HepG2 (cell line): ENCODE measurements around the gene NOL4L. TPM values are rescaled to one million over a fixed set of nuclear protein-coding genes. Genes with fewer than 3 reads are reported as not detected.

Experiments
- ARNTL ChIP-seq: sonication (generic); formaldehyde crosslinking; IDR thresholded peaks from 2 replicates; pipeline ENCODE4 v1.4.0; 2020; ENCODE audit warnings: mild to moderate bottlenecking, missing genetic modification reagents
- EED ChIP-seq: sonication (generic); formaldehyde crosslinking; IDR thresholded peaks from 2 replicates; pipeline ENCODE4 v1.5.0; 2020; ENCODE audit warnings: mild to moderate bottlenecking, missing genetic modification reagents
- FOXC1 ChIP-seq: sonication (generic); formaldehyde crosslinking; IDR thresholded peaks from 2 replicates; pipeline ENCODE4 v1.8.0; 2022; ENCODE audit warnings: mild to moderate bottlenecking, missing genetic modification reagents, borderline replicate concordance
- GMEB1 ChIP-seq: sonication (generic); formaldehyde crosslinking; IDR thresholded peaks from 2 replicates; pipeline ENCODE4 v1.5.1; 2020; ENCODE audit warnings: missing genetic modification reagents, mild to moderate bottlenecking, borderline replicate concordance
- HIC2 ChIP-seq: sonication (generic); formaldehyde crosslinking; IDR thresholded peaks from 2 replicates; pipeline ENCODE4 v1.9.0; 2022; ENCODE audit warnings: low read depth, missing genetic modification reagents
- HNF4G ChIP-seq, 2 experiments: sonication (generic) in 1 of 2; formaldehyde crosslinking in 1 of 2; IDR thresholded peaks; 2 replicates each; pipeline versions ENCODE4 v1.4.0 to v1.6.1; 2011 to 2020; ENCODE audit warnings: borderline replicate concordance in 2 of 2, low read depth in 2 of 2, mild to moderate bottlenecking in 2 of 2, low read length in 1 of 2, missing genetic modification reagents in 1 of 2, moderate library complexity in 1 of 2
- KLF11 ChIP-seq: IDR thresholded peaks from 2 replicates; pipeline ENCODE4 v1.6.1; 2016; ENCODE audit warnings: missing compliant biosample characterization
- MEIS1 ChIP-seq: sonication (generic); formaldehyde crosslinking; IDR thresholded peaks from 2 replicates; pipeline ENCODE4 v1.9.0; 2021; ENCODE audit warnings: mild to moderate bottlenecking, missing genetic modification reagents, moderate library complexity, borderline replicate concordance
- PREB ChIP-seq: sonication (generic); formaldehyde crosslinking; IDR thresholded peaks from 2 replicates; pipeline ENCODE4 v1.4.0; 2020; ENCODE audit warnings: missing genetic modification reagents
- SMYD3 ChIP-seq: sonication (generic); formaldehyde crosslinking; IDR thresholded peaks from 2 replicates; pipeline ENCODE4 v1.8.1; 2023; ENCODE audit warnings: mild to moderate bottlenecking, missing genetic modification reagents
- TEF ChIP-seq: sonication (generic); formaldehyde crosslinking; IDR thresholded peaks from 2 replicates; pipeline ENCODE4 v1.5.0; 2020; ENCODE audit warnings: missing genetic modification reagents
- TRAFD1 ChIP-seq: sonication (generic); formaldehyde crosslinking; IDR thresholded peaks from 2 replicates; pipeline ENCODE4 v1.5.1; 2020; ENCODE audit warnings: missing genetic modification reagents, mild to moderate bottlenecking, borderline replicate concordance
- ZNF331 ChIP-seq: sonication (generic); formaldehyde crosslinking; IDR thresholded peaks from 2 replicates; pipeline ENCODE4 v1.4.0; 2020; ENCODE audit warnings: missing genetic modification reagents
- ZNF614 ChIP-seq: IDR thresholded peaks from 2 replicates; pipeline ENCODE4 v1.6.1; 2018; ENCODE audit warnings: missing biosample characterization, missing genetic modification reagents, inconsistent platforms, borderline replicate concordance
- ZNF674 ChIP-seq: sonication (generic); formaldehyde crosslinking; IDR thresholded peaks from 2 replicates; pipeline ENCODE4 v1.5.0; 2020; ENCODE audit warnings: low read depth, mild to moderate bottlenecking, missing genetic modification reagents
- ZNF709 ChIP-seq: sonication (generic); formaldehyde crosslinking; IDR thresholded peaks from 2 replicates; pipeline ENCODE4 v1.5.0; 2020; ENCODE audit warnings: mild to moderate bottlenecking, missing genetic modification reagents
- ZNF746 ChIP-seq: sonication (generic); formaldehyde crosslinking; IDR thresholded peaks from 2 replicates; pipeline ENCODE4 v1.8.0; 2022; ENCODE audit warnings: mild to moderate bottlenecking, missing genetic modification reagents
- ZSCAN21 ChIP-seq: sonication (generic); formaldehyde crosslinking; IDR thresholded peaks from 2 replicates; pipeline ENCODE4 v1.8.0; 2022; ENCODE audit warnings: mild to moderate bottlenecking, missing genetic modification reagents, moderate library complexity, borderline replicate concordance
- polyA plus RNA-seq, 8 experiments: library from polyadenylated mRNA; depleted of rRNA in 3 of 8; stranded (reverse) in 7 of 8; unstranded in 1 of 8; fragments of >200 nt; fragmentation: Illumina TruSeq in 4 of 8; extraction: Trizol in 4 of 8; gene quantifications; 2 replicates each; pipeline versions ENCODE4 v1.2.1 to v1.2.3, GENCODE V29; 2011 to 2016; ENCODE audit warnings: low read depth in 4 of 8, missing spikeins in 1 of 8, mixed read lengths in 1 of 8; ENCODE audit not compliant: insufficient read depth in 1 of 8
- total RNA-seq, 5 experiments: library from RNA; depleted of rRNA; stranded (reverse); fragments of >200 nt; fragmentation: Illumina TruSeq; extraction: Trizol; gene quantifications; 2 replicates each; pipeline ENCODE4 v1.2.3, GENCODE V29; 2016; ENCODE audit warnings: low read depth in 1 of 5

NOL4L gene
- total and polyA plus RNA-seq, 2 of the 13 experiments (the other 11 are each of a cell fraction or from before 2014, with no cell fraction given) = 16.6 to 35.4 TPM

- TF ChIP-seq PREB (CRISPR knock-in tag) = no peak
- no peak for TF ChIP-seq SMYD3 (CRISPR knock-in tag)
- TF ChIP-seq HIC2 (CRISPR knock-in tag) = peak; percentile 37
- TF ChIP-seq TEF (CRISPR knock-in tag) = no peak
- peak; percentile 47; the same call in 1 of the 2 replicates for TF ChIP-seq ARNTL
- TF ChIP-seq GMEB1 = 0 out of 2 replicates have a peak, but pooled peaks have one; percentile 42
- no peak for TF ChIP-seq ZNF674 (CRISPR knock-in tag)
- peak; percentile 72; the same call in 1 of the 2 replicates for TF ChIP-seq MEIS1 (CRISPR knock-in tag)
- peak; percentile 54; the same call in 1 of the 2 replicates for TF ChIP-seq ZSCAN21 (CRISPR knock-in tag)
- TF ChIP-seq ZNF331 (CRISPR knock-in tag) = peak; percentile 65
- peak; percentile 84; the same call in 1 of the 2 replicates for TF ChIP-seq EED (CRISPR knock-in tag)
- TF ChIP-seq KLF11 (CRISPR knock-in tag) = peak; percentile 26; the same call in 1 of the 2 replicates
- TF ChIP-seq HNF4G (IDR thresholded peaks at IDR 0.05; ENCODE audit: borderline replicate concordance, low read depth, low read length) = 0 out of 2 replicates have a peak, but pooled peaks have one; percentile 6
- 0 out of 2 replicates have a peak, but pooled peaks have one; percentile 35 for TF ChIP-seq HNF4G (CRISPR knock-in tag; IDR thresholded peaks at IDR 0.05; ENCODE audit: borderline replicate concordance, low read depth)
- TF ChIP-seq FOXC1 (CRISPR knock-in tag) = peak; percentile 76
- no peak for TF ChIP-seq ZNF614 (CRISPR knock-in tag)
- TF ChIP-seq ZNF709 (CRISPR knock-in tag) = 0 out of 2 replicates have a peak, but pooled peaks have one; percentile 31
- TF ChIP-seq ZNF746 (CRISPR knock-in tag) = peak; percentile 15; the same call in 1 of the 2 replicates
- peak; percentile 81; the same call in 1 of the 2 replicates for TF ChIP-seq TRAFD1 (CRISPR knock-in tag)
These were observed 48.9 kb downstream of the NOL4L start (continued) for GRCh38 chr20:32535953-32536823.
